Activated T-cell treated with anti-CD3 and anti-CD28 coated beads, Interleukin-2, amount 50 U/mL, for 72 hours (primary cell): ENCODE measurements around the gene GRM7. TPM values are rescaled to one million over a fixed set of nuclear protein-coding genes. Genes with fewer than 3 reads are reported as not detected.

Experiments
- ATAC-seq, 2 donors: fragments of 150-1000 bp; cut with Tn5 transposase; replicated peaks in 1 of 2; 2 replicates each; pipeline ENCODE4 v1.10.0; 2021; ENCODE audit warnings: moderate library complexity in 2 of 2, mild to moderate bottlenecking in 1 of 2
- DNase-seq, 2 donors: peaks; one replicate each; pipeline ENCODE4 v3.0.0; 2021 to 2022; ENCODE audit warnings: mixed read lengths in 1 of 2
- H3K27ac Mint-ChIP-seq: one replicate; pipeline ENCODE4 v1.8.0; 2022; ENCODE audit warnings: mild to moderate bottlenecking, moderate library complexity, mixed read lengths
- H3K27me3 Mint-ChIP-seq: one replicate; pipeline ENCODE4 v1.8.0; 2022; ENCODE audit warnings: low read depth, mixed read lengths
- H3K36me3 Mint-ChIP-seq, 2 donors: one replicate each; pipeline ENCODE4 v1.8.0; 2022; ENCODE audit warnings: mixed read lengths in 2 of 2, mild to moderate bottlenecking in 1 of 2; ENCODE audit not compliant: insufficient read depth in 2 of 2
- H3K4me1 Mint-ChIP-seq: one replicate; pipeline ENCODE4 v1.8.0; 2022; ENCODE audit warnings: low read depth, mixed read lengths
- H3K4me3 Mint-ChIP-seq, 2 donors: one replicate each; pipeline ENCODE4 v1.8.0; 2022; ENCODE audit warnings: mild to moderate bottlenecking in 2 of 2, mixed read lengths in 2 of 2, moderate library complexity in 2 of 2
- H3K9me3 Mint-ChIP-seq, 2 donors: one replicate each; pipeline ENCODE4 v1.8.0; 2022; ENCODE audit warnings: mixed read lengths in 2 of 2
- total RNA-seq, 2 donors: library from RNA; stranded (reverse); gene quantifications; one replicate each; pipeline ENCODE4 v1.2.3, GENCODE V29; 2022

Gene GRM7
- total RNA-seq, 2 donors from 2014 or later = not detected

- H3K27ac Mint-ChIP-seq = no peak overlapping the region
- H3K9me3 Mint-ChIP-seq = peaks cover 0 to under 1% of the 10 kb centered on the region in 2 donors
- no peak overlapping the region for H3K4me3 Mint-ChIP-seq
- no peaks in the 10 kb centered on the region for H3K27me3 Mint-ChIP-seq
- H3K36me3 Mint-ChIP-seq = peaks cover 0 to 1% of the 10 kb centered on the region in 2 donors
- H3K4me1 Mint-ChIP-seq = no peaks in the 10 kb centered on the region
- ATAC-seq (no peak), DNase-seq (no peak)
These were observed 891.1 kb downstream of the GRM7 start for GRCh38 chr3:7752005-7752404.

GRCh38 chr3:7754653-7755441, 893.9 kb downstream of the GRM7 start:
- H3K36me3 Mint-ChIP-seq = peaks cover 0 to 1% of the 10 kb centered on the region in 2 donors
- no peak for DNase-seq
- H3K27me3 Mint-ChIP-seq = no peaks in the 10 kb centered on the region
- H3K9me3 Mint-ChIP-seq = peaks cover 0 to 4% of the 10 kb centered on the region in 2 donors
- no peak for ATAC-seq
- no peak overlapping the region for H3K27ac Mint-ChIP-seq
- H3K4me3 Mint-ChIP-seq = no peak overlapping the region
- no peaks in the 10 kb centered on the region for H3K4me1 Mint-ChIP-seq

GRCh38 chr3:7759630-7760029, 898.7 kb downstream of the GRM7 start:
- no peaks in the 10 kb centered on the region for H3K27me3 Mint-ChIP-seq
- H3K27ac Mint-ChIP-seq = no peak overlapping the region
- peaks cover 0 to 4% of the 10 kb centered on the region in 2 donors for H3K9me3 Mint-ChIP-seq
- peaks cover 0 to 1% of the 10 kb centered on the region in 2 donors for H3K36me3 Mint-ChIP-seq
- ATAC-seq = no peak
- no peak overlapping the region for H3K4me3 Mint-ChIP-seq
- no peaks in the 10 kb centered on the region for H3K4me1 Mint-ChIP-seq
- no peak for DNase-seq

GRCh38 chr3:7760718-7761117, 899.8 kb downstream of the GRM7 start:
- ATAC-seq = no peak
- Mint-ChIP-seq H3K4me3 (no peak overlapping the region), H3K4me1 (no peaks in the 10 kb centered on the region), H3K27ac (no peak overlapping the region), H3K27me3 (no peaks in the 10 kb centered on the region), H3K36me3 (no peaks in the 10 kb centered on the region), H3K9me3 (peaks cover 0 to 4% of the 10 kb centered on the region in 2 donors)
- no peak for DNase-seq

GRCh38 chr3:7764115-7764514, 903.2 kb downstream of the GRM7 start:
- Mint-ChIP-seq H3K9me3 (peaks cover 4 to 5% of the 10 kb centered on the region in 2 donors), H3K36me3 (peaks cover 0 to 2% of the 10 kb centered on the region in 2 donors), H3K4me3 (no peak overlapping the region), H3K27ac (no peak overlapping the region), H3K27me3 (no peaks in the 10 kb centered on the region), H3K4me1 (no peaks in the 10 kb centered on the region)
- no peak for ATAC-seq
- no peak for DNase-seq

- no peak overlapping the region for H3K4me3 Mint-ChIP-seq
- ATAC-seq (no peak), DNase-seq (no peak)
- no peak overlapping the region for H3K27ac Mint-ChIP-seq
- no peaks in the 10 kb centered on the region for H3K27me3 Mint-ChIP-seq
- peaks cover 4 to 7% of the 10 kb centered on the region in 2 donors for H3K9me3 Mint-ChIP-seq
- peaks cover 0 to 2% of the 10 kb centered on the region in 2 donors for H3K36me3 Mint-ChIP-seq
- H3K4me1 Mint-ChIP-seq = no peaks in the 10 kb centered on the region
These were observed 905.6 kb downstream of the GRM7 start for GRCh38 chr3:7766530-7766929.

- Mint-ChIP-seq H3K4me1 (no peaks in the 10 kb centered on the region), H3K27me3 (no peaks in the 10 kb centered on the region), H3K4me3 (no peak overlapping the region), H3K9me3 (peaks cover 0 to 2% of the 10 kb centered on the region in 2 donors), H3K36me3 (no peaks in the 10 kb centered on the region), H3K27ac (no peak overlapping the region)
- DNase-seq (no peak), ATAC-seq (no peak)
These were observed 918.4 kb downstream of the GRM7 start for GRCh38 chr3:7779331-7779730.

GRCh38 chr3:7781395-7781794, 920.5 kb downstream of the GRM7 start:
- peaks cover 0 to 5% of the 10 kb centered on the region in 2 donors for H3K9me3 Mint-ChIP-seq
- H3K4me1 Mint-ChIP-seq = no peaks in the 10 kb centered on the region
- DNase-seq (no peak), ATAC-seq (no peak)
- H3K27me3 Mint-ChIP-seq = no peaks in the 10 kb centered on the region
- H3K4me3 Mint-ChIP-seq = no peak overlapping the region
- no peak overlapping the region for H3K27ac Mint-ChIP-seq
- no peaks in the 10 kb centered on the region for H3K36me3 Mint-ChIP-seq

- no peaks in the 10 kb centered on the region for H3K27me3 Mint-ChIP-seq
- no peak overlapping the region for H3K27ac Mint-ChIP-seq
- H3K36me3 Mint-ChIP-seq = no peaks in the 10 kb centered on the region
- ATAC-seq = no peak
- H3K4me1 Mint-ChIP-seq = no peaks in the 10 kb centered on the region
- peaks cover 1 to 5% of the 10 kb centered on the region in 2 donors for H3K9me3 Mint-ChIP-seq
- no peak overlapping the region for H3K4me3 Mint-ChIP-seq
- no peak for DNase-seq
These were observed 927.2 kb downstream of the GRM7 start for GRCh38 chr3:7787871-7788828.

- no peaks in the 10 kb centered on the region for H3K36me3 Mint-ChIP-seq
- H3K9me3 Mint-ChIP-seq = peaks cover 1 to 5% of the 10 kb centered on the region in 2 donors
- DNase-seq (no peak), ATAC-seq (no peak)
- H3K4me1 Mint-ChIP-seq = no peaks in the 10 kb centered on the region
- no peaks in the 10 kb centered on the region for H3K27me3 Mint-ChIP-seq
- H3K27ac Mint-ChIP-seq = no peak overlapping the region
- H3K4me3 Mint-ChIP-seq = no peak overlapping the region
These were observed 928.0 kb downstream of the GRM7 start for GRCh38 chr3:7788881-7789280.

- DNase-seq (no peak), ATAC-seq (no peak)
- no peaks in the 10 kb centered on the region for H3K36me3 Mint-ChIP-seq
- H3K27me3 Mint-ChIP-seq = no peaks in the 10 kb centered on the region
- no peak overlapping the region for H3K4me3 Mint-ChIP-seq
- H3K4me1 Mint-ChIP-seq = no peaks in the 10 kb centered on the region
- no peak overlapping the region for H3K27ac Mint-ChIP-seq
- H3K9me3 Mint-ChIP-seq = peaks cover 1 to 3% of the 10 kb centered on the region in 2 donors
These were observed 928.4 kb downstream of the GRM7 start for GRCh38 chr3:7789324-7789723.

GRCh38 chr3:7790141-7790540, 929.2 kb downstream of the GRM7 start:
- no peaks in the 10 kb centered on the region for H3K36me3 Mint-ChIP-seq
- no peak overlapping the region for H3K27ac Mint-ChIP-seq
- ATAC-seq (no peak), DNase-seq (no peak)
- no peak overlapping the region for H3K4me3 Mint-ChIP-seq
- H3K9me3 Mint-ChIP-seq = peaks cover 1% of the 10 kb centered on the region in 2 donors
- no peaks in the 10 kb centered on the region for H3K27me3 Mint-ChIP-seq
- no peaks in the 10 kb centered on the region for H3K4me1 Mint-ChIP-seq
